Measurements from ENCODE around the gene CARD9.

The CARD9 gene

DNA sequence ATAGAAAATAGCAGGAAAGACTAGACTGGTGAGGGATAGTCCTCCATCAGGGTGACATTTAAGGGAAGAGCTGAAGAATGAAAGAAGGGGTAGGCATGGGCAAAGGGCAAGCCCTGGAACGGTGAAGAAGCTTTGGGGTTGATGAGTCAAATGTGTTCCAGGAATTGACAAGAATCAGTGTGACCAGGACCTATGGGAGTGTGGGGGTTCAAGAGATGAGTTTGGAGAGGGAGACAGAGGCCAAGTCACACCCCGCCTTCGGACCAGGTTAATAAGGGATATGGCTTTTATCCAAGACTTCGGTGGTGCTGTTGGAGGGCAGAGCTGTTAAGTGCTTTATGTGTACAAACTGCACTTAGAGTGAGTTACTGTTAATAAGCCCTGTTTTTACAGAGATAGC lies 37.9 kb upstream of the CARD9 start:
- no peak for TF ChIP-seq CTCF (conservative IDR thresholded peaks at IDR 0.05; ENCODE audit: low read depth, low read length)
- H3K79me2 ChIP-seq (ENCODE audit: insufficient read depth, low read depth) = peaks cover 52% of the 10 kb centered on the region
- H3K27me3 ChIP-seq (ENCODE audit: insufficient read depth, low read depth) = no peaks in the 10 kb centered on the region
- peak overlapping the region; percentile 98 for H3K4me2 ChIP-seq
- H3K9ac ChIP-seq = peak overlapping the region; percentile 93
- H3K27ac ChIP-seq = peak overlapping the region; percentile 67; the same call in 1 of the 2 replicates
- H3K36me3 ChIP-seq (ENCODE audit: insufficient read depth) = no peaks in the 10 kb centered on the region; the same call in 1 of the 2 replicates
- H2AFZ ChIP-seq (ENCODE audit: low read depth) = no peak overlapping the region
- H4K20me1 ChIP-seq (ENCODE audit: insufficient read depth) = peaks cover 4% of the 10 kb centered on the region; the same call in 1 of the 2 replicates
- no peak overlapping the region for H3K4me3 ChIP-seq (IDR thresholded peaks at IDR 0.05; ENCODE audit: insufficient read depth, low read depth, low read length)
- peaks cover 33% of the 10 kb centered on the region for H3K4me1 ChIP-seq (ENCODE audit: low read depth, poor library complexity, severe bottlenecking)

GRCh38 chr9:136410500-136411287 lies 37.2 kb upstream of the CARD9 start, which contains the start of the genes ENTR1 and PMPCA:
TSS of gene ENTR1 (minus strand) at chr9:136410614. CDS start at chr9:136410397, 217 bp downstream.
TSS of gene PMPCA (plus strand) at chr9:136410658. CDS start at chr9:136410669, 11 bp downstream.
- Histone ChIP-seq H3K4me3 (IDR thresholded peaks at IDR 0.05; ENCODE audit: insufficient read depth, low read depth, low read length) (no peak within 1 kb of the TSS), H3K36me3 (ENCODE audit: insufficient read depth) (no peaks in the 10 kb centered on the region; the same call in 1 of the 2 replicates), H3K4me1 (ENCODE audit: low read depth, poor library complexity, severe bottlenecking) (peaks cover 40% of the 10 kb centered on the region), H2AFZ (ENCODE audit: low read depth) (peak within 1 kb of the TSS; percentile 40), H3K27ac (peak within 1 kb of the TSS; percentile 74), H3K4me2 (peak within 1 kb of the TSS; percentile 98), H3K9ac (peak within 1 kb of the TSS; percentile 93), H3K79me2 (ENCODE audit: insufficient read depth, low read depth) (peaks cover 52% of the 10 kb centered on the region), H4K20me1 (ENCODE audit: insufficient read depth) (peaks cover 4% of the 10 kb centered on the region; the same call in 1 of the 2 replicates), H3K27me3 (ENCODE audit: insufficient read depth, low read depth) (no peaks in the 10 kb centered on the region)
- no peak for TF ChIP-seq CTCF (conservative IDR thresholded peaks at IDR 0.05; ENCODE audit: low read depth, low read length)

DNA sequence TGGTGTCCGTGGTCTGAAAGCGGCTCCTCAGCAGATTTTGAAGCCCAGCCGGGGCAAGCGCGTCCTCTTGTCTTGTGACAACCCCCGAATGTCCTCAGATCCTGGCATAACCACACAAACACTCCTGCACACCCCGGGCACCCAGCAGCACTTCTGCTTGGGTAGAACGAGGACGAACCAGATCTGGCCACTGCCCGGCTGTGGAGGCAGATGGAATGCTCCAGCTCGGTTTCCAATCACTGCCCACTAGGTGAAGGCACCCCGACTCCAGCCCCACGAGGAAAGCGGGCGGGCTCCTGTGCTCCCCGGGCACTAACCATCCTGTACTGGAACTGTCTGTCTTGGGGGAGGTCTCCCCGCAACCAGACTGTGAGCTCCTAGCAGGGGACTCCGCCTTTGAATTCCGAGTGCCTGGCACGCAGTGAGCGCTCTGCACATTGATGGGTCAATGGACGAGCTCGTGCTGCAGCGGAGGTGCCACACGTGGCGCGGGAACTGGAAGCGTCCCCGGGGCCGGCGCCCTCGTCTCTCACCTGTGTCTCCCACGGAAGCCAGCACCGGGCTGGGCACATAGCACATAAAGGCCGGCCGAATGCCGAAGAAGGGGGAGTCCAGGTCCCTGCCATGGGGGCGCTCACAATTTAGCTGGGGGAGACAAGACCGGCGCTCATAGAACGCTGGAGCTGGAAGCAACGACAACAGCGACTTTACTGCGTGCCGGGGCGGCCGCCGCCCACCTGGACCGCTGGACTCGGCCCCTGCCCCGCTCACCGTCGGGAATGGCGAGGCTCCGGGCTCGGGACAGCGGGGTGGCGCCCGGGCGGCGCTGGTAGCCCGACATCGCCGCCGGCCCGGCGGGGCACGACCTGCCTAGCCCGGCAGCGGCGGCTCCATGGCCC lies 36.3 kb upstream of the CARD9 start:
- Histone ChIP-seq H3K36me3 (ENCODE audit: insufficient read depth) (no peaks in the 10 kb centered on the region), H2AFZ (ENCODE audit: low read depth) (peak overlapping the region; percentile 32; the same call in 1 of the 2 replicates)

More for the DNA sequence above, 36.3 kb upstream of the CARD9 start:
- H3K27ac ChIP-seq = peak overlapping the region; percentile 74
- H4K20me1 ChIP-seq (ENCODE audit: insufficient read depth) = peaks cover 4% of the 10 kb centered on the region; the same call in 1 of the 2 replicates
- peaks cover 49% of the 10 kb centered on the region for H3K4me1 ChIP-seq (ENCODE audit: low read depth, poor library complexity, severe bottlenecking)
- H3K27me3 ChIP-seq (ENCODE audit: insufficient read depth, low read depth) = no peaks in the 10 kb centered on the region
- no peak overlapping the region for H3K4me3 ChIP-seq (IDR thresholded peaks at IDR 0.05; ENCODE audit: insufficient read depth, low read depth, low read length)
- H3K4me2 ChIP-seq = peak overlapping the region; percentile 91
- no peak for TF ChIP-seq CTCF (conservative IDR thresholded peaks at IDR 0.05; ENCODE audit: low read depth, low read length)
- peaks cover 52% of the 10 kb centered on the region for H3K79me2 ChIP-seq (ENCODE audit: insufficient read depth, low read depth)
- H3K9ac ChIP-seq = peak overlapping the region; percentile 93

Measured in KMS-11 (cell line).